ENCODE measurements around the gene RABEP2. TPM values are rescaled to one million over a fixed set of nuclear protein-coding genes. Genes with fewer than 3 reads are reported as not detected.
"Not testable (repeated sequence)": the region's sequence is repeated elsewhere in the genome, so short reads cannot be mapped to it uniquely, and the experiment has no call there.

RABEP2 gene
- total RNA-seq, 1 experiment from 2014 or later, result 9.7 TPM

DNA sequence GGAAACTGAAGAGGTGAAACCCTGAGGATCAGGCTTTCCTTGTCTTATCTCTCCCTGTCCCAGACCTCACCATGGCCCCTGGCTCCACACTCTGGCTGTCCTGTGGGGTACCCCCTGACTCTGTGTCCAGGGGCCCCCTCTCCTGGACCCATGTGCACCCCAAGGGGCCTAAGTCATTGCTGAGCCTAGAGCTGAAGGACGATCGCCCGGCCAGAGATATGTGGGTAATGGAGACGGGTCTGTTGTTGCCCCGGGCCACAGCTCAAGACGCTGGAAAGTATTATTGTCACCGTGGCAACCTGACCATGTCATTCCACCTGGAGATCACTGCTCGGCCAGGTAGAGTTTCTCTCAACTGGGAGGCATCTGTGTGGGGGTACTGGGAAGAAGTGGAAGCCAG, 8.1 kb upstream of the RABEP2 start:
- no peak for DNase-seq (ENCODE audit: extremely low read depth, low read depth)

DNA sequence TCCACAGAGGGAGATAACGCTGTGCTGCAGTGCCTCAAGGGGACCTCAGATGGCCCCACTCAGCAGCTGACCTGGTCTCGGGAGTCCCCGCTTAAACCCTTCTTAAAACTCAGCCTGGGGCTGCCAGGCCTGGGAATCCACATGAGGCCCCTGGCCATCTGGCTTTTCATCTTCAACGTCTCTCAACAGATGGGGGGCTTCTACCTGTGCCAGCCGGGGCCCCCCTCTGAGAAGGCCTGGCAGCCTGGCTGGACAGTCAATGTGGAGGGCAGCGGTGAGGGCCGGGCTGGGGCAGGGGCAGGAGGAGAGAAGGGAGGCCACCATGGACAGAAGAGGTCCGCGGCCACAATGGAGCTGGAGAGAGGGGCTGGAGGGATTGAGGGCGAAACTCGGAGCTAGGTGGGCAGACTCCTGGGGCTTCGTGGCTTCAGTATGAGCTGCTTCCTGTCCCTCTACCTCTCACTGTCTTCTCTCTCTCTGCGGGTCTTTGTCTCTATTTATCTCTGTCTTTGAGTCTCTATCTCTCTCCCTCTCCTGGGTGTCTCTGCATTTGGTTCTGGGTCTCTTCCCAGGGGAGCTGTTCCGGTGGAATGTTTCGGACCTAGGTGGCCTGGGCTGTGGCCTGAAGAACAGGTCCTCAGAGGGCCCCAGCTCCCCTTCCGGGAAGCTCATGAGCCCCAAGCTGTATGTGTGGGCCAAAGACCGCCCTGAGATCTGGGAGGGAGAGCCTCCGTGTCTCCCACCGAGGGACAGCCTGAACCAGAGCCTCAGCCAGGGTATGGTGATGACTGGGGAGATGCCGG, 7.5 kb upstream of the RABEP2 start:
- DNase-seq (ENCODE audit: extremely low read depth, low read depth), result no peak

DNA sequence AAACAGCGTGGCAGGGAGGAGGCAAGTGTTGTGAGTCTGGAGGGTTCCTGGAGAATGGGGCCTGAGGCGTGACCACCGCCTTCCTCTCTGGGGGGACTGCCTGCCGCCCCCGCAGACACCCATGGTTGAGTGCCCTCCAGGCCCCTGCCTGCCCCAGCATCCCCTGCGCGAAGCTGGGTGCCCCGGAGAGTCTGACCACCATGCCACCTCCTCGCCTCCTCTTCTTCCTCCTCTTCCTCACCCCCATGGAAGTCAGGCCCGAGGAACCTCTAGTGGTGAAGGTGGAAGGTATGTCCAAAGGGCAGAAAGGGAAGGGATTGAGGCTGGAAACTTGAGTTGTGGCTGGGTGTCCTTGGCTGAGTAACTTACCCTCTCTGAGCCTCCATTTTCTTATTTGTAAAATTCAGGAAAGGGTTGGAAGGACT, 6.8 kb upstream of the RABEP2 start, which contains the start of gene CD19:
TSS of gene CD19 (plus strand) at position 171 of the 425 bp plus-strand sequence. CDS start at position 201, 30 bp downstream.
- no peak for DNase-seq (ENCODE audit: extremely low read depth, low read depth)

DNA sequence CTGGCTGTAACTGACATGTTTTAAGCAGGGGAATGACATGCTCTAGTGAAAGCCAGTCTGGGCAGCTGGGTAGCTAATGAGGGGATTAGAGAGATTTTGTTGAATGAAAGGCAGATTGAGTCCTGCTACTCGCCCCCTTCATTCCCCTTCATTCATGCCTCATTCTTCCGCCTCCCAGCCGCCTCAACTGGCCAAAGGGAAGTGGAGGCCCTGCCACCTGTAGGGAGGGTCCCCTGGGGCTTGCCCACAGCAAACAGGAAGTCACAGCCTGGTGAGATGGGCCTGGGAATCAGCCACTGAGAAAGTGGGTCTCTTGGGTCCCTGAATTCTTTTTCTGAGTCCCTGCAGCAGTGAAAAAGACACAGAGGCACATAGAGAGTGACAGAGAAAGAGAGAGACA, 5.6 kb upstream of the RABEP2 start:
- no peak for DNase-seq (ENCODE audit: extremely low read depth, low read depth)

DNA sequence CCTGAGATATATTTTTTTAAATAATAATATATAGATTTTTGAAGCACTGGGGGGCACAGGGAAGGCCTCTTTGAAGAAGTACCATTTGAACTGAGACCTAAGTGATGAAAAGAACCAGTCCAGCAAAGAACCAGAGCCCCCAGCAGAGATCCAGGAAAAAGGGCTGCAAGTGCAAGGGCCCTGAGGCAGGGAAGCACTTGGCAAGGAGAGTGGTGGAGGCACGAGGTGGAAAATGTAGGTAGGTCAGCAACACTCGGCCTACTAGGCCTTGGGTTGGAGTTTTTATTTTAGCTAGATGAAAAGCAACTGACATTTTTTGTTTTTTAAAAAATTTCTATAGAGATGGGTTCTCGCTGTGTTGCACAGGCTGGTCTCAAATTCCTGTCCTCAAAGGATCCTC, 5.2 kb upstream of the RABEP2 start:
- DNase-seq (ENCODE audit: extremely low read depth, low read depth), result no peak

DNA sequence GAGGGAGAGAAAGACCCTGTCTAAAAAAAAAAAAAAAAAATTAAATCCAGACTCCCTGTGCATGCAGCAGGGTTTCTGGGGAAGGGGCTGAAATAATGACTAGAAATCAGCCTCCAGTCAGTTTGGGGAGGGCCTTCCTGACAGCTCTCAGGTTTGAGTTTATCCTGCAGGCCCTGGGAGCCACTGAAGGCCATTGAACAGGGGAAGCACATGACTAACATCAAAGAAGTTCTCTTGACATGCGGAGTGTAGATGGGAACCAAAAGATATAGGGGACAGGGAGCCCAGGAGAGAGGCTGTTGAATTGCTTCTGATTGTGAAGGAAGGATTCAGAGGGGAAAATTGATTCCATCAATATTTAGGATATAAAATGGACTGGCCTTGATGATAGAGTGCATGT, 2.8 kb upstream of the RABEP2 start:
- DNase-seq (ENCODE audit: extremely low read depth, low read depth), result no peak

DNA sequence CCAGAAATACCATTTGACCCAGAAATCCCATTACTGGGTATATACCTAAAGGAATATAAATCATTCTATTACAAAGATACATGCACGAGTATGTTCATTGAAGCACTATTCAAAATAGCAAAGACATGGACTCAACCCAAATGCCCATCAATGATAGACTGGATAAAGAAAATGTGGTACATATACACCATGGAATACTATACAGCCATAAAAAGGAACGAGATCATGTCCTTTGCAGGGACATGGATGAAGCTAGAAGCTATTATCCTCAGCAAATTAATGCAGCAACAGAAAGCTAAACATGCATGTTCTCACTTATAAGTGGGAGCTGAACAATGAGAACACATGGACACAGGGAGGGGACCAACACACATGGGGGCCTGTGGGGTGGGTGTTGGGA, 1.2 kb upstream of the RABEP2 start:
- DNase-seq (ENCODE audit: extremely low read depth, low read depth), result not testable (repeated sequence)

DNA sequence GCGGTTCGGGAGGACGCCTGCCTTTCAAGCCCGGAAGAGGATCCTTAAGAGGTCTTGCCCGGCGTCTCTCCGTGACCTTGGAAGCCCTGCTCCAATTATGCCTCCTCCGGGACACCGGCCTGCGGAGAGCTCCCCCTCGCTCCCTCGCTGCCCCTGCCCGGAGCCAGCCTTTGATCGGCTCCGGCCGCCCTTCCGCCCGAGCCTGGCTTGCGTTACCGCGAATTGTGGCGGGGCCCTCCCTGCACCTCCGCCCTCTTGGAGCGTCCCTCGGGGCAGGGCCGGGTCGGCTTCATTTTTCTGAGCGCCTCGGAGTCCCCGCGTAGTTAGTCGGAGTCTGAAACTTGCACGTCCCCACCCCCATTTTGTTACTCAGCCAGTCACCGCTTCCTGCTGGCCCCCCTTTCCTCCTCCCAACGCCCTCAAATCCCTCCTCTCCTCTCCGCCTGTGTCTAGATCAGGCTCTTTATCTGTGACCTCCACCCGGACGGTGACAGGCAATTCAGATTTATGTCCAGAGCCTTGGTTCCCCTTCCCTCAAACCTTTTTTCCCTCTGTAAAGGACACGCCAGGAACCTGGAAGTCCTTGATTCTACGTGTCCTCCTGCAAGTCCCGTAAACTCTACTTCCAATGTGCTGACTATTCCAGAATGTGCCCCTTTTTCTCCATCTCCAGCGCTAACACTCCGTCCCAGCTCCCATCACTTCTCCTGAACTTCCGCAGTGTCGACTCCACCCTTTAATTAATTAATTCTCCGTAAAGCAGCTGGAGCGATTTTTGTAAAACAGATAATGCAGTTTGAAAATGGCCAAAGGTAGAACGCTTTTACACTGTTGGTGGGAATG, 569 bp upstream of the RABEP2 start:
- DNase-seq (ENCODE audit: extremely low read depth, low read depth), result peak; percentile 65

DNA sequence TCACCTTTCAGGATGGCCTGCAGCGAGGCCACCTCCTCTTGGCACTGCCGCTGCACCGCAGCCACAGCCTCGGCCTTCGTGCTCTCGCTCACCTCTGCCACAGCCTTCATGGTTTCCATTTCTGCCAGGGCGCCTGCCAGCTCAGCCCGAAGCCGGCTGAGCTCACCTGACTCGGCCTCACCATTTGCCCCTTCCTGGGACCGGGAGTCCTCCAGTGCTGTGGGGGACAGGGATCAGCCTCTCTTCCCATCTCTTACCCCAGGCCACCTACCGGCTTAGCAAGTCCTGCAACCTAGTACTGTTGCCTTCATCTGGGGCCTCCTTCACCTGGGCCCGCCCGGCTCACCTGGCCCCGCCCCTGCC, 658 bp downstream of the RABEP2 start:
- DNase-seq (ENCODE audit: extremely low read depth, low read depth), result no peak

DNA sequence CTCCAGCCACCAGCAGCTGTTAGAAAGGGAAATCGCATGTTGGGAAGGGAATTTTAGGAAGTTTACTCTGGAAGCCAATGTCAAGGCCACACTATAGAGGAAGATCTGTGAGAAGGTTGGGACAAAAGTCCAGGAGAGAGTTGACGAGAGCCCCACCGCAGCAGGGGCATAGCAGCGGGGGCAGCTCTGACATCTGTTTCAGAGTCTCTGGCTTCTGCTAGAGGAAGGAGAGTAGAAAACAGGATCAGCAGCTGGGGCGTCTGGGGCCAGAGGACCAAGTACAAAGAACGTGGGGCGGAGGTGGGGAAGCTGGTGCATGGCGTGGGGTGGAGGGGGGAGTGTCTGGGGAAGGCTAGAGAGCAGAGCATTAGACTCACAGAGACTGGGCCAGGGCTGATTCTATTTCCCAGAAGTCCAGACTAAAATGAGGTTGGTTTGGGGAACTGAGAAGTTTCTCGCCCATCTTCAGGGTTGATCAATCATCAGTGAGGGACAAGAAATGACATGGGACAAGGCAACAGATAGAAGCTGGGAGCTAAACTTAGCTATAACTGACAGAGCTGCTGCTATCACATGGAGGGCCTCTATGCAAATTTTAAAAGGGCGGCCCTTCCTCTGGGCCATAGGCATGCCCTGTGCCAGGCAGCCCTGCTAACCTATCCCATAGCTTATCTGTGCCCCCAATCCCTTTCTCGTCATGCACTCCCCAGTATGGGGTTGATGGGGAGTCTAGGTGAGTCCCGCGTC, 1.2 kb downstream of the RABEP2 start:
- DNase-seq (ENCODE audit: extremely low read depth, low read depth), result no peak

DNA sequence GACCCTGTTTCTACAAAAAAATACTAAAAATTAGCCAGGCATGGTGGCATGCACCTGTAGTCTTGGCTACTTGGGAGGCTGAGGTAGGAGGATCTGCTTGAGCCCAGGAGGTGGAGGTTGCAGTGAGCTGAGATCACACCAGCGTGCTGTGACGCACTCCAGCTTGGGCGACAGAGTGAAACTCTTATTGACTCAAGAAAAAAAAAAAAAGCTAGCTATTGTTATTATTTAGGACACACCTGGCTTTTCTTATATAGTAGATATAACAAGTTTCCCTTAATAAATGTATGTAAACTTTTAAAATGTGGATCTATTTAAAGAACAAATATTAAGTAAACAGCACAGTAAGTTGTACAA, 1.8 kb downstream of the RABEP2 start:
- no peak for DNase-seq (ENCODE audit: extremely low read depth, low read depth)

DNA sequence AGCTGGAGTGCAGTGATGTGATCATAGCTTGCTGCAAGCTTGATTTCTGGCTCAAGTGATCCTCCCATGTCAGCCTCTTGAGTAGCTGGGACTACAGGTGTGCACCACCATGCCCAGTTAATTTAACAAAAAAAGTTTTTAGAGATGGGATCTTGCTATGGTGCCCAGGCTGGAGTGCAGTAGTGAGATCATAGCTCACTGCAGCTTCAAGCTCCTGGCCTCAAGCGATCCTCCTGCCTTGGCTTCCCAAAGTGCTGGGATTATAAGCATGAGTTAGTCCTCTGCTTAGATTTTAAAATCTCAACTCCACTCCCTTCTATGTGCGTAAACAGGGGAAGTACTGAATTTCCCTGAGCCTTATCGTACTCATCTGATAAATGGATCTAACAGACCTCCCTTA, 6.3 kb downstream of the RABEP2 start:
- no peak for DNase-seq (ENCODE audit: extremely low read depth, low read depth)

DNA sequence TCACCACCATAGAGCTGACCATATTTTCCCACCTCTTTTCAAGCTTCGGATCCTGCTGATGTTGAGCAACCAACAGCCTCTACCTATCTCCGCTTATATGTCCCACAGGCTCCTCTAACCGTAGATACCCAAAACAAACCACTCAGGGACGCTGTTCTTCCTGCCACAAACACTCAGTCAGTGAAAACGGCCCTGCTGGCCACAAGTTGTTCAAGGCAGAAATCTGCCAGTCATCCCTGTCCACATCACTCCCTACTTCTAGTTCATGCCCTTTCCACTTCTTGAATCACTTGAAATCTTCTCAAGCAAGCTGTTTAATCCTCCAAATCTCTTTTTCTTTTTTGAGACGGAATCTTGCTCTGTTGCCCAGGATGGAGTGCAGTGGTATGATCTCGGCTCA, 7.9 kb downstream of the RABEP2 start:
- no peak for DNase-seq (ENCODE audit: extremely low read depth, low read depth)

DNA sequence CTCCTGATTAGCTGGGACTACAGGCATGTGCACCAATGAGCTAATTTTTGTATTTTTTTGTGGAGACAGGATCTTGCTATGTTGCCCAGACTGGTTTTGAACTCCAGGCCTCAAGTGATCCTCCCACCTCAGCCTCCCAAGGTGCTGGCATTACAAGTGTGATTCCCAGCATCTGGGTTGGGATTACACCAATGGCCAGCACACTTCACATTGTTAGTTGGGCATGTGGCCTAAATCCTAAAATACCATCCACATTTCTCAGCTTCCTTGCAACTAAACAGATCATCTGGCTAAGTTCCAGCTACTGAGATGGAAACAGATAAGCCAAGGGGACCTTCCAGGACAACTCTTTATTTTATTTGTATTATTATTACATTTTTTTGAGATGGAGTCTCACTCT, 9.9 kb downstream of the RABEP2 start:
- DNase-seq (ENCODE audit: extremely low read depth, low read depth), result no peak

DNA sequence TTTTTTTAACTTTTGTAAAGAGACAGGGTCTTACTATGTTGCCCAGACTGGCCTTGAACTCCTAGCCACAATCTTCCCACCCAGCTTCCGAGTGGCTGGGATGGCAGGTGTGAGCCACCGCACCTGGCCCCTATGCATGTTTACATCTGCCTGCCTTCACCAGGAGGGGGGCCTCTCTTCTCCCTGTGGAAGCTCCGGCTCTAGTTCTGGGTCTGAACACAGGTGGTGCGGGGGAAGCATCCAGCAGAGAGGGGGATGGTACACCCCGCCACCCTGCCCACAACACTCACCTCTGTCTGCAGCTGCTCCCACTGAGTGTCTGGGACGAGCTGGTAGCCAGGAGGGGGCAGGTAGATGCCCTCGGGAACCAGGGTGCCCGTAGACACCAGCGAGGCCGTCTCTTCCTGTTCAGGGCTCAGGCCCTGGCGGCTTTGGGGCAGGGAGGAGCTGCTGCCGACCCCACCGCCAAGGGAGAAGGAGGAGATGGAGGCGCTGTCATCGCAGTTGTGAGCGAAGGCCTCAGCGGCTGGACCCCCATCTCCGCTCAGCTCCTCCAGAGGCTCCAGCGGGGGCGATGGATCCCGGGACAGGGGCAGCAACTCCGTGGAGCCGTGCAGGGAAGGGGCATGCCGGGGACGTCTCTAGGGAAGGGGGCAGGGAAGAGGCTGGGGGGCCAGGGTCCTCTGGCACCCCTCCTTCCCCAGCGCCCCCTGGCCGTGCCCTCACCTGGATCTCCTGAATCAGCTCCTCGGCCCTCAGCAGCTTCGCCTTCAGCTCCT, 10.9 kb downstream of the RABEP2 start:
- DNase-seq (ENCODE audit: extremely low read depth, low read depth), result no peak

DNA sequence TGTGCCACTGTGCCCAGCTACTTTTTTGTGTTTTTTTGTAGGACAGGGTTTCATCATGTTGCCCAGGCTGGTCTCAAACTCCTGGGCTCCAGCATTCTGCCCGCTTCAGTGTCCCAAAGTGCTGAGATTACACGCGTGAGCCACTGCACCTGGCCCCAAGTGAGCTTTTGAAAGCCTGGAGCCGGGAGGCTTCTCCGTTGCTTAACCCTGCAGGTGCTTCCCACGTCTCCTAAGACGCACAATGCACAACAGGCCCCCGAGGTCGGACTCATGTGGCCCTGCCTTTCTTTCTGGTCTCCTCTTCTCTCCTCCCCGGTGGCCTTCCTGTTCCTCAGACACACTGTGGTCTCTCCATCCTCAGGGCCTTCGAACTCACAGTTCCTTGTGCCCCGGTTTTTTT, 12.5 kb downstream of the RABEP2 start:
- no peak for DNase-seq (ENCODE audit: extremely low read depth, low read depth)

DNA sequence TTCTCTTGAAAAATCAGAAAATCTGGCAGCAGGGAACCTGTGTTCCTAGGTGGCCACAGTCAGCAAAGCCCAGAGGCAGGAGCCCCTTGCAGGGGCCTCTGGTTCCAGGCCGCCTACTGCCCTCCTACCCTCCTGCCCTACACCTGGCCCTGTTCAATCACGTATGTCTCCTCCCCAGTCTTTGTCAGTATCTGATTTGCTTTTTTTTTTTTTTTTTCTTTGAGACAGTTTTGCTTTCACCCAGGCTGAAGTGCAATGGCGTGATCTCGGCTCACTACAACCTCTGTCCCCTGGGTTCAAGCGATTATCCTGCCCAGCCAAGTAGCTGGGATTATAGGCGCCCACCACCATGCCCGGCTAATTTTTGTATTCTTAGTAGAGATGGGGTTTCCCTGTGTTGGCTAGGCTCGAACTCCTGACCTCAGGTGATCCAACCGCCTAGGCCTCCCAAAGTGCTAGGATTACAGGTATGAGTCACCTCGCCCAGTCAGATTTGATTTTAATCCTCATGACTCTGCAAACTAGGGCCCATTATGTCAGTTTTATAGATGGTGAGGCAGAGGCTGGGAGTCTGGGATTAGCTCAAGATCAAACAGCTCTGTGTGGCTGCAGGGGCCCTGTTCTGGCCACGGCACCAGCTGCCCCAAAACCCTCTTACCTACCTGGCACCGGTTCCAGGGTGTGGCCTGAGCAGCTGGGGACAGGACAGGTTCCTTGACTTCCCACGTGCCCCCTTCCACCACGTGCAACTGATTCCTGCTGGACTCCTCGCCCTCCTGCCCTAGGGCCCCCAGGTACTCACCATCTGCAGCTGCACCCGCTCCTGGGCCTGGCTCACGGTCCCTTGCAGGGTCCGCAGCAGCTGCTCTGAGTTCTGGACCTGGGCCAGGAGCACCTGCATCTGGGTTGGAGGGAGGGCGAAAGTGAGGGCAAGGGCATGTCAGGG, 14.7 kb downstream of the RABEP2 start:
- no peak for DNase-seq (ENCODE audit: extremely low read depth, low read depth)

DNA sequence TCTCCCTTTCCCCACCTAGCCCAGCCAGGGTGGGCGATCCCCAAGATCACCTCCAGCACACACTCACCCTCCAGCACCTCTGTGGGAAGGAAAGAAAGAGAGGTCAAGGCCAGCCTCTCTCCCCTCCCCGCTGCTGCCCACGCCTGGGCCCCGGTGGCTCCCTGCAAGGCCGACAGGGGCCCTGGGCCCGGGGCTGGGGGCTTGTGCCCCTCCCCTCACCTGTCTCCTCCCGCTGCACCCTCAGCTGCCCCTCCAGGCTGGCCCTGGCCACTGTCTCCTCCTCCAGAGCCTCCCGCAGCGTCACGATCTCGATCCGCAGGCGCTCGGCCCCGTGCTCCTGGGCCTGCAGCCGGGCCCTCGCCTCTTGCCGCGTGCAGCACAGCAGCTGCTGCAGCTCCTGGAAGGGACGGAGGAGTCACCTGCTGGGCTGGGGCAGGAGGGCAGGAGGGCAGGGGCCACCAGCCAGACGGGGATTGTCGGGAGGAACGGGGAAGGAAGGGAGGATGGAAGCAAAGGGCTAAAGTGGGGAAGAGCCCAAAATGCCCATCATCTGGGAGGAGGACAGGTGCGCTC, 19.2 kb downstream of the RABEP2 start:
- DNase-seq (ENCODE audit: extremely low read depth, low read depth), result no peak

DNA sequence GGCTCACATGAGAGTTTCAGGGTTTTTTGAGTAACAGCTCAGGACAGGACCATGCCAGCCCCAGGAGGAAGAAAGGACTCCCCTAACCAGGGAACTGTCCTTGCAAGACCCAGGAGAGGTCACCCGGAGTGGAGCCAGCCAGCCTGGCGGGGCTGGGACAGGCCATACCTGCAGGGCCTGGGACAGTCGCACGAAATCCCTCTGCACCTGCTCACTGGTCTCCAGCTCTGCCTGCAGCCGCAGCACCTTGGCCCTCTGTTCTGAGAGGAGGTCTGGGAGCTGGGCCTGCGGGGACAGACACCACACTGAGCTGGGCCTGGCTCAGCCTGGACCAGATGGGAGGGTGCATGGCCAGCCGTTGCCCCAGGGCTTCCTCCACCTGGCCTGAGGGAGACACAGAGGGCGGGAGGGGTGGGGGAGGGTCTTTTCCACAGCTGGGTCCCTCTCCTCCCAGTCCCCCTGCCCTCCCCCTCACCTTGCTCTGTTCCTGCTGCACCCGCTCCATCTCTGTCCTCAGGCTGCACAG, 19.7 kb downstream of the RABEP2 start:
- DNase-seq (ENCODE audit: extremely low read depth, low read depth), result no peak
